Activated CD8-positive, alpha-beta memory T cell treated with anti-CD3 and anti-CD28 coated beads, Interleukin-2, amount 50 U/mL, for 24 hours (primary cell): ENCODE measurements around the gene EIF2AK3.

ENCODE experiments used
- DNase-seq: peaks from one replicate; pipeline ENCODE4 v3.0.0-alpha.2; 2020; ENCODE audit errors: extremely low read depth

EIF2AK3 gene

DNA sequence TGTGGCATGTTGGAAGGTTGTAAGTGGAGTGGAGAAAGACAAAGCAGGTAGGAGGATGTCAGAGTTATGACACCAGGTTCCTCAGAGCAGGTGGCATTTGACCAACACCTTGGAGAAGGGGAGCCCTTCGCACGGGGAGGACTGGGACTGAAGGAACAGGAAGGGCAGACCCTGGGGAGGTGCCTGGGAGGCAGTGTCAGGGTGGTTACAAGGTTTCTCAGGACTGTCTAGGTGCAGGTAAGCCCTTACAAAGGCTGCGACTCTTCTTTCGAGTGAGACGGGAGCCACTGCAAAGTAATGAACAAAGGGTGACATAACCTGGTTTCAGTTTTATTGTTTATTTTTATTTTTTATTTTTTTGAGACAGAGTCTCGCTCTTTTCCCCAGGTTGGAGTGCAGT lies 84.6 kb downstream of the EIF2AK3 start:
- no peak for DNase-seq

- DNase-seq: no peak
These were observed 86.9 kb downstream of the EIF2AK3 start for GRCh38 chr2:88540346-88540745.

GRCh38 chr2:88538362-88538917 lies 88.8 kb downstream of the EIF2AK3 start:
- no peak for DNase-seq

- DNase-seq: no peak
These were observed 89.6 kb downstream of the EIF2AK3 start for GRCh38 chr2:88537640-88538039.

DNA sequence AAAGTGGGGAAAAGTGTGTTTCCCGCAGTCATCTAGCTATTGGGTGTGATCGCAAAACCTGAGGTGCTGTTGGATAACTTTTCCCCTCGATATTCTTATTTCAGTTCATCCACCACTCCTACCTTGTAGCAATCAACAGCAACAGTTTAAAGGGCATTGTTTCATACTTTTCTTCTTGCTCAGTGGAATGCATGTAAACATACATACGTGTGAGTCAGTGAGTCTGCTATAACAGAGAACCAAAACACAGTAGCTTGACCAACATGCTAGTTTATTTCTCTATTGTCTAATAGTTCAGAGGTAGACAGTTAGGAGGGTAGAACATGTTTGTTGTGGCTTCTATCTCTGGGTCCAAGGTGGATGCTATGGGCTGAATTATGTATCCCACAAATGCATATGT lies 97.2 kb downstream of the EIF2AK3 start:
- no peak for DNase-seq

GRCh38 chr2:88521445-88522073 lies 105.7 kb downstream of the EIF2AK3 start:
- no peak for DNase-seq

- no peak for DNase-seq
These were observed 109.5 kb downstream of the EIF2AK3 start for GRCh38 chr2:88517759-88518201.
